OCI-LY1 (cell line): Measurements from ENCODE around the gene OIT3.

Source experiments
- EZH2 ChIP-seq: fragments of 200-600 bp; sonication (generic), shearing (Covaris generic); IDR thresholded peaks from 2 replicates; pipeline ENCODE4 v1.8.0; 2017; ENCODE audit warnings: borderline replicate concordance, mixed run types, mild to moderate bottlenecking, antibody characterized with exemption, low read length, moderate library complexity, mixed read lengths
- TF ChIP-seq, protein P1 (sequence below): fragments of 200-600 bp; sonication (generic), shearing (Covaris generic); IDR thresholded peaks from 2 replicates; pipeline ENCODE4 v1.5.1; 2017; ENCODE audit warnings: mild to moderate bottlenecking, antibody characterized with exemption, low read length, moderate library complexity, mixed read lengths

DNA sequence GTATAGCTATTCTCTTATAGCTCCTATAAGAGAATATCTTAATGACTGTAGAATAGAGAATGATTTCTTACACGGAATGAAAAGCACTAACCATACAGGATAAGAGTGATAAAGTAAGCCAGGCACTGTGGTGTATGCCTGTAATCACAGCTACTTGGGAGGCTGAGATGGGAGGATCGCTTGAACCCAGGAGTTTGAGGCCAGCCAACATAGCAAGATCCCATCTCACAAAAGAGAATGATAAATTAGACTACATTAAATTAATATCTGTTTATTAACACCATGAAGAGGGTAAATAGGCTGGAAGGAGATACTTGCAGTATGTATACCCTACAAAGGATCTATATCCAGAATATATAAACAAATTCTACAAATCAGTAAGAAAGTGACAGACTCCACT is 12.2 kb upstream of the OIT3 start:
- TF ChIP-seq, protein P1, sequence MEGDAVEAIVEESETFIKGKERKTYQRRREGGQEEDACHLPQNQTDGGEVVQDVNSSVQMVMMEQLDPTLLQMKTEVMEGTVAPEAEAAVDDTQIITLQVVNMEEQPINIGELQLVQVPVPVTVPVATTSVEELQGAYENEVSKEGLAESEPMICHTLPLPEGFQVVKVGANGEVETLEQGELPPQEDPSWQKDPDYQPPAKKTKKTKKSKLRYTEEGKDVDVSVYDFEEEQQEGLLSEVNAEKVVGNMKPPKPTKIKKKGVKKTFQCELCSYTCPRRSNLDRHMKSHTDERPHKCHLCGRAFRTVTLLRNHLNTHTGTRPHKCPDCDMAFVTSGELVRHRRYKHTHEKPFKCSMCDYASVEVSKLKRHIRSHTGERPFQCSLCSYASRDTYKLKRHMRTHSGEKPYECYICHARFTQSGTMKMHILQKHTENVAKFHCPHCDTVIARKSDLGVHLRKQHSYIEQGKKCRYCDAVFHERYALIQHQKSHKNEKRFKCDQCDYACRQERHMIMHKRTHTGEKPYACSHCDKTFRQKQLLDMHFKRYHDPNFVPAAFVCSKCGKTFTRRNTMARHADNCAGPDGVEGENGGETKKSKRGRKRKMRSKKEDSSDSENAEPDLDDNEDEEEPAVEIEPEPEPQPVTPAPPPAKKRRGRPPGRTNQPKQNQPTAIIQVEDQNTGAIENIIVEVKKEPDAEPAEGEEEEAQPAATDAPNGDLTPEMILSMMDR, result no peak
- TF ChIP-seq EZH2, result no peak
